Activated T-cell treated with anti-CD3 and anti-CD28 coated beads for 48 hours (primary cell): ENCODE results near the gene CHST8.

Source experiments
- DNase-seq: peaks from one replicate; pipeline ENCODE4 v3.0.0-alpha.2; 2020; ENCODE audit warnings: low read depth

CHST8 gene

GRCh38 chr19:33794683-33795369, 173.1 kb downstream of the CHST8 start:
- no peak for DNase-seq

- DNase-seq: peak; percentile 62
Observed at GRCh38 chr19:33795370-33796163, 173.8 kb downstream of the CHST8 start.

GRCh38 chr19:33796164-33796875, 174.6 kb downstream of the CHST8 start, which contains the start of gene KCTD15:
Gene KCTD15, plus strand, starts transcription at chr19:33796870. Its CDS starts 3,585 bp downstream, at chr19:33800455.
- peak; percentile 39 for DNase-seq

DNA sequence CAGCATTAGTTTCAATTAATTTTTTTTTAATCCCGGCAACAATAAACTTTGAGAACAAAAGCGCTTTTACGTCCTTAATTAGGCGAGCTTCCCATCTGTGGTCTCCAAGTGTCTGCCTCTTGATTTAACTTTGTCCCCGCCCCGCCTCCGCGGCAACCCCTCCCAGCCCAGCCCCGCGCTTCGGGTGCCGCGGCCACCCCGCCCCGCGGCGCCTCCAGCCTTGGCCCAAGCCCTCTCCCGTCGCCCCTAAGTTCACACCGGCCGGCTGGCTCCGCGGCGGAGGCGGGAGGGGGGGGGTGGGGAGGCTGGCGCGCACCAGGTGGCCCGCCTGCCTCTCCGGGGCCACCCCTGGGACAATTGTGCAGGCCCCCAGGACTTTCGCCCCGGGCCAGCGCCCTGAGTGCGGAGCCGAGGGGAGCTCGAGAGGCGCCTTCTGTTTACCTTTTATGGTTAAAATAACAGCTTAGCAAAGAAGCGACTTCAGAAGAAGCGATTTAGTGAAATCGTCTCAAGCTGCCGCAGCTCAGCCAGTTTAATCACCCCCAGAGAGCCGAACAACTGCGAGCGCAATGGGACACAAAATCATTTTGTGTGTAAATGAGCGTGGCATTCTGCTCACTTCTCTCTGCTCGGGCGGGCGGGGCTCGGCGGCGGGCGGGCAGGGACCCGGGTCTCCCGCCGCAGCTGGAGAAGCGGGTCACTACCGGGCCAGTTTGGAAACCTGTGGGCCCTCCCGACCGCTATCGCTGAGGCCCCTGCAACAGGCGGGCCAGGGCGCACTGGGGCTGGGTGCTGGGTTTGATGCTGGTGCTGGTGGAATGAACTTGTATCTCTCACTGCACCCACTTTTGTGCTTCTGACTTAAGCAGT, 176.3 kb downstream of the CHST8 start:
- DNase-seq: peak; percentile 35

DNA sequence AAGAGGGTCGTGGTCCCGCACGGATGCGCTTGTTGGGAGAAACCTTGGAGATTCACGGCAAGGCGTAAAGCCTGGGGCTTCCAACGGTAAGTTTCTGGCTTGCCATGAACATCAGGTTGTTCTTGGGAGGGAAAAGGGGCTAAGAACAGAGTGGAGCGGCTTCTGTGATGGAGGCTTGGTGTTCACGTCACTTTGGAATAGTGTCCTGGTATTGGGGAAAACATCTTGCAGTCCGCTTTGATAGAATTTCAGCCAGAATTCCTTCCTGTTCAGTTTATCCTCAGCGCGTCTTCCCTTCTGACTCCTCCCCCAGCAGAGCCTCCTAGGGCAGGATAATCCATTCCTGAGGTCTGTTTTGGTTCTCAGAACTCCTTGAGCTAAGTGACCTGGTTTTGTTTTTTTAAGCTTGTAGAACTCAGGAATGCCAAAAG, 176.9 kb downstream of the CHST8 start:
- no peak for DNase-seq

- no peak for DNase-seq
Observed at GRCh38 chr19:33799476-33799875, 177.7 kb downstream of the CHST8 start.

DNA sequence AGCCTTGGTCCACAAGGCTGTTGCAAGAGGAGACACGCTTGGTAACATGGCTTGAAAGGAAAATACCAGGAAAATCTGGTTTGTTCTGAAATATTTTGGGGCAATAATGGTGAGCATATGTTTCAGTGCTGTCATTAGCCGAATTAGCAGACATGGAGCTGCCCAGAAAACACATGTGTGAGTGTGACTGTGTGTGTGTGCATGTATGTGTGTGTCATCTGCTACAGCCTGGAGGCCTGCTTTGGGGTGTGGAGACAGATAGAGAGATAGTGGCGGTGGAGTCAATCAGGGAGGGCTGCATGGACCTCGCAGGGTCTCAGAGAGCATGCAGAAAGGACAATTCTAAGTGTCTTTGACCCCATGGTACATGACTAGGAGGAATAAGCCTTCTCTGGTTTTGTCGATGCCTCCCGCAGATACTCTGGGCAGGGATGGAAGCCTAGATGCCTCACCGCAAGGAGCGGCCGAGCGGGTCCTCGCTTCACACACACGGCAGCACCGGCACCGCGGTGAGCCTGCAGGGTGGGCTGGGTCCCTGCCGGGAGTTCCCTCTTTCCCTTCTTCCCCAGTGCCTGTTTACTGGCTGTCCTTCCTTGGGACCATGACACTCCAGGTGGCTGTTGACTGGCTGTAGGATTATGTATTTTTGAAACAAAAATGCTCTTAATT, 178.4 kb downstream of the CHST8 start:
- DNase-seq: no peak

- DNase-seq: no peak
Observed at GRCh38 chr19:33801411-33801810, 179.7 kb downstream of the CHST8 start.

DNA sequence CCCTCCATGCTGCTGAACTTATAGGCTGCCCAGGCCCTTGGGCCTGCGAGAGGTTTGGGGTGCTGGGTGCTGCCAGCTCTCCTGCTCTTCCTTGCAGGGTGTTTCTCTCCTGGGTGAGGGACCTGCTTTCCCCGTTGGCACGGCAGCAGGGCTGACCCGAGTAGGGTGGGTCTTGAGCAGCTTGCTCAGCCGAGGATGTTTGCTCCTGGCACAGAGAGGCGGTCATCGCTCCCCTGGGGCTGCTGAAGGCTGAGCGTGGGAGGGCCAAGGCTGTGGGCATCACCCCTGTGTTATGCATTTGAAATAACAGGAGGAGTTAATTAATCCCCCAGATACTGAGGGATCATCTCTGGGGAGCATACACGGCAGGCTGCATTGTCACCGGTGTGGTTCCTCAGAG, 180.2 kb downstream of the CHST8 start:
- DNase-seq: no peak

DNA sequence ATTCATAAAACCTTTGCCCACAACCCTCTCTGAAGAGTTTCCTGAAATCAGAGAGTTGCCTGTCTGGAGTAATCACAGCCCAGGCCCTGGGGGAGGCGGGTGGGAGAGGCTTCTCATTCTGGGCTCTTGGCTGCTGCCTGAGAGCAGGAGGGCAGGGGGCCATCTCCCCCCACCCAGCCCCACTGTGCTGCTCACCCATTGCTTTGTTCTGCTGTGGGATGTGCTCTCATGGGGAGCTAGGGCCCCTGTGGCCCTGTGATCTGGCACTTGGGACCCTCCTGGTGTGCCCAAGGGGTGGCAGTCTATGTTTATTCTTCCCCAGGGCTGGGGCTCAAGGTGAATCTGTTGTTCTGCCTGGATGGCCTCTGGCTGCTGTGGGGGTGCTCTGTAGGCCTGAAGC, 181.0 kb downstream of the CHST8 start:
- DNase-seq: no peak

DNA sequence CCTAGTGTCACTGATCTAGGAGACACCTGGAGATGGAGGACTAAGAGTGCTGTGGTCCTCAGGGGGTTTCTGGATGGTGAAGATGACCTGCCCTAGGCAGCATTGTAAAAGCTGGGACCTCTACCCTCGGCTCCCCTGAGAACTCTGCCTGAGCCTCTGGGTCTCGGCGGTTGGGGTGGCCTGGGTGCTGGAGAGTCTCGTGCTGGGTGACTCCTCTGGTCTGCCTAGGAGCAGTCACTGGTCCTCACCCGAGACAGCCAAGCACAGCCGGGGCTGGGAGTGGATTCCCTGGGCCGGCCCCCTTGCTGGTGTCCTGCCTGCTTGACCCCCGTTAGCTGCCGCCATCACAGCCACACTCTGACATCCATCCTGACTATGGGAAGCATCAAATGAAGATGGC, 181.6 kb downstream of the CHST8 start:
- no peak for DNase-seq

DNA sequence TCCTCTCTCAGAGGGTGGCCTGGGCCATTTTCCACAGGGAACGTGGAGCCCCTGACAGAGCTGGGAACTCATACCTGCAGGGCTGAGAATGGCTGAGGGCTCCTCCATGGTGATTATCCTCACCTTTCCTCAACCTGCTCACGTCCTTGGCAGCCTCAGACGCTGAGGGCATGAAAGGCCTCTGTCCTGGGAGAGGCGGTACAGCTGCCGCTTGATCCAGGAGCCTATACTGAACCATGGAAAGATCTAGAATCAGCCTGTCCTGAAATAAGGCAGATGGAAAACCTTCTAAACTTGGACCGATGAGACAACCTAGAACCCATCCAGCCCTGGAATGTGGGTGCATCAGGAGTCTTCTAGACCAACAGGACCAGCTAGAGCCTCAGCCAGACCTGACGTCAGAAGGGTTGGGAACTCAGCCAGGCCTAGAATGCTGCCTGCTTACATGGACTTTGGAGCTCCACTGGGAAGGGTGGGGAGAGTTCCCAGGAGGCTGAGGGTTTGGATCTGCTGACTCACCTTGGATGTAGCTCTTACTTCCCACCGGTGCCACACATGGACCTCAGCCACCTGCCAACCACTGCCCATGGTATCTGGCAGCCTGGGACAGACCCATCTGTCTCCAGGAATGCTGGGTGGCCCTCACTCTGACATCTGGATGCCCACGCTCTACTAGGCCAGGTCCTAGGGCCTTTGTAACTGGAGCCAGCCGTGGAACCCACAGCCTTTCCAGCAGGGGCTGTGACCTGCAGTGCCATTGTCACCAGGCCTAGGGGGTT, 182.5 kb downstream of the CHST8 start:
- DNase-seq: no peak

DNA sequence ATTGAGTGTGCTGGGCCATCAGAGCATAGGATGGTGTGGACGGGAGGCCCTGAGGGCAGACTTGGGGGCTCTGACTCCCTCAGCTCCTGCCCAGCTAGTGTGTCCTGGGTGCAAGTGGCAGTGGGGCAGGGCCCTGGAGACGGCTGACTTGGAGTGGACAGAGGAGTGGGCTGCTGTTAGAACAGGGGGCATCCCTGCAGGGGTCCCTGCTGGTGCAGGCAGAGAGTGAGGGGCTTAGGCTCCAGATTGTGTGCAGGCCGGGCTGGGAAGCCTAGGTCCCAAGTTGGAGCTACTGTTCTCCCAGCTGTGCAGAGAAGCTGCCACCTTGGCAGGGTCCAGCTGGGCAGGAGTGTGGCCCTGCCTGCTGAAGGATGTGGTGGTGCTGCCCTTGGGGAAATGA, 183.6 kb downstream of the CHST8 start:
- DNase-seq: no peak

- no peak for DNase-seq
Observed at GRCh38 chr19:33805840-33806433, 184.2 kb downstream of the CHST8 start.

GRCh38 chr19:33806434-33806881, 184.7 kb downstream of the CHST8 start:
- no peak for DNase-seq

DNA sequence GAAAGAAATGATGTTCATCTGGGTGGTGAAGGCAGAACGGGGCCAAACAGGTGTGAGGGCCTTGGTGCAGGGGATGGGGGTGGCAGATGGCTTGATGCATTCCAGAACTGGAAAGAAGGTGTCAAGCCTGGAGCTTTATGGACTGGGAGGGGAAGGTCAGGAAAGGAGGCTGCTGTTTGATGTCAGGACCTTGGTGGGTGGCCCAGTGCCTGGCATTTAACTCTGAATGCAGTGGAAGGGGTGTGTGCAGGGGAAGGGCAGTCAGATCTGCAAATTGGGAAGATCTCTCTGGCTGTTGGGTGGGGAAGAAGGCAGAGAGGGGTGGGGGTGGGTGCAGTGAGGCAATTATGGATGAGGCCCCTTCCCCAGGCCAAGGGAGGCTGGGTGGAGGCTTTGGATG, 186.6 kb downstream of the CHST8 start:
- no peak for DNase-seq

DNA sequence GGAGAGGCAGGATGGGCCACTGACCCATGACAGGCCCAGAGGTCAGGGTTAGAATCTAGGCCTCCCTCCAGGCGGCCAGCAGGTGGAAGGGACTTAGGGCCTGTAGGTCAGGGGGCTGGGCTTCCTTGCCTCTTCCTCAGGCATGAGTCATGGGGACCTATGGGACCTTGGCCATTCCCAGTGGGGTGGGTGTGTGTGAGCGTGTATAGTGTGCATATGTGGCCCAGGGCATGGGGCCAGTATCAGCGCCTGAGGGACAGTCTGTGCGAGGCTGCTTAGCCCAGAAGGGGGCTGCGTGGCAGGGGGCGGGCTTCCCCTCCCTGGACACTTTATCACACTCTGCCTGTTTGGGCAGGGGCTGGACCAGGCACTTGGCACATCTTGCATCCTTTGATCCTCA, 188.2 kb downstream of the CHST8 start:
- DNase-seq: no peak

DNA sequence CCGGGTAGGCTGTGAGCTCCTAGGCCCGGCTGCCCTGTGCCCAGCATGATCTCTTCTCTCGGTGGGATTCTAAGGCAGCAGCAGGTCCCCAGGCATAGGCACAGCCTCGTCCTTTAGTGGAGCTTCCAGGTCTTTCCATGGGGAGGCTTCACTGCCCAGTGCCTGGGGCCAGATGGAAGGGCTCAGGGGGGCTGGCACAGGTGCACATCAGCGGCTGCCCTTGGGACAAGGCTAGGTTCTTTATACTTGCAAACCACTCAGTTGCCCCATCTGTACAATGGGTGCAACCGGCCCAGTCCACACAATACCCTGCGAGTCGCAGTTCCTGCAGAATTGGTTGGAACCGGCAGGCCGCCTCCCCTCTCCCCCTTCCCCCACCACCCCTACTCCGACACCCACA, 189.1 kb downstream of the CHST8 start:
- DNase-seq: no peak

DNA sequence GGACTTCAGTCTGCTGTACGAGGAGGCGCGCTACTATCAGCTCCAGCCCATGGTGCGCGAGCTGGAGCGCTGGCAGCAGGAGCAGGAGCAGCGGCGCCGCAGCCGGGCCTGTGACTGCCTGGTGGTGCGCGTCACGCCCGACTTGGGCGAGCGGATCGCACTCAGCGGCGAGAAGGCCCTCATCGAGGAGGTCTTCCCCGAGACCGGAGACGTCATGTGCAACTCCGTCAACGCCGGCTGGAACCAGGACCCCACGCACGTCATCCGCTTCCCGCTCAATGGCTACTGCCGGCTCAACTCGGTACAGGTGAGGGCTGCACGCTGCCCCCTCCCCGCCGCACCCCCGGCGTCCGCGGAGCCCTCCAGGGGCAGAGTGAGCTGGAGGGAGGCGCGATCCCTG, 189.5 kb downstream of the CHST8 start:
- no peak for DNase-seq
